CD4-positive, alpha-beta memory T cell (primary cell): ENCODE results near the gene CDH5. TPM values are rescaled to one million over a fixed set of nuclear protein-coding genes. Genes with fewer than 3 reads are reported as not detected.
A peak's percentile ranks its signal among the peaks of the same experiment; 100 is the strongest.

Experiments used
- CTCF ChIA-PET: fragments of 350-600 bp; sonication (Branson Sonifier 250); formaldehyde crosslinking; loops from one replicate; lab custom pipeline; 2021; ENCODE audit warnings: inconsistent platforms; ENCODE audit not compliant: partially characterized antibody; lab: Charles Lee
- POLR2A ChIA-PET: fragments of 350-600 bp; sonication (Branson Sonifier 250); formaldehyde crosslinking; loops from one replicate; lab custom pipeline; 2021; ENCODE audit not compliant: partially characterized antibody; lab: Charles Lee
- DNase-seq, 5 donors: peaks; one replicate each; pipeline versions ENCODE4 v3.0.0 to v3.0.0-alpha.2; 2020 to 2022; ENCODE audit warnings: mixed read lengths in 1 of 5
- H3K27ac ChIP-seq: one replicate; pipeline ENCODE4 v1.7.0; 2013; ENCODE audit warnings: low read depth, low read length
- H3K27me3 ChIP-seq: 2 replicates; pipeline ENCODE4 v1.7.0; 2013; ENCODE audit warnings: mild to moderate bottlenecking, low read length, moderate library complexity; ENCODE audit not compliant: insufficient read depth
- H3K36me3 ChIP-seq: 2 replicates; pipeline ENCODE4 v1.7.0; 2013; ENCODE audit warnings: mild to moderate bottlenecking, low read length, moderate library complexity; ENCODE audit not compliant: insufficient read depth
- H3K4me1 ChIP-seq: 2 replicates; pipeline ENCODE4 v1.7.0; 2013; ENCODE audit warnings: mild to moderate bottlenecking, low read length, moderate library complexity; ENCODE audit not compliant: insufficient read depth
- H3K4me3 ChIP-seq, 2 donors: one replicate each; pipeline ENCODE4 v1.7.0; 2013; ENCODE audit warnings: low read length in 2 of 2, mild to moderate bottlenecking in 1 of 2
- H3K9me3 ChIP-seq, 2 donors: one replicate each; pipeline ENCODE4 v1.7.0; 2013; ENCODE audit warnings: low read length in 2 of 2, control low read depth in 1 of 2; ENCODE audit not compliant: control insufficient read depth in 1 of 2
- H3K27ac Mint-ChIP-seq, 7 donors: one replicate each; pipeline ENCODE4 v1.8.0; 2020 to 2021; ENCODE audit warnings: mixed read lengths in 7 of 7, mild to moderate bottlenecking in 6 of 7, inconsistent platforms in 3 of 7, moderate library complexity in 3 of 7
- H3K27me3 Mint-ChIP-seq, 2 donors: one replicate each; pipeline ENCODE4 v1.8.0; 2020 to 2021; ENCODE audit warnings: mixed read lengths in 2 of 2
- H3K36me3 Mint-ChIP-seq, 2 donors: one replicate each; pipeline ENCODE4 v1.8.0; 2020 to 2021; ENCODE audit warnings: mixed read lengths in 2 of 2, inconsistent platforms in 1 of 2, mild to moderate bottlenecking in 1 of 2
- H3K4me1 Mint-ChIP-seq, 4 donors: one replicate each; pipeline ENCODE4 v1.8.0; 2020 to 2021; ENCODE audit warnings: mixed read lengths in 4 of 4, mild to moderate bottlenecking in 1 of 4
- H3K4me3 Mint-ChIP-seq, 8 donors: one replicate each; pipeline ENCODE4 v1.8.0; 2020 to 2021; ENCODE audit warnings: mixed read lengths in 8 of 8, mild to moderate bottlenecking in 7 of 8, moderate library complexity in 6 of 8, inconsistent platforms in 3 of 8
- H3K9me3 Mint-ChIP-seq, 8 donors: one replicate each; pipeline ENCODE4 v1.8.0; 2020 to 2021; ENCODE audit warnings: mixed read lengths in 8 of 8, mild to moderate bottlenecking in 5 of 8, inconsistent platforms in 3 of 8, moderate library complexity in 1 of 8
- intact Hi-C: fragments of 100-400 bp; cut with micrococcal nuclease; formaldehyde crosslinking; loops from one replicate; pipeline ENCODE4 v1.15.1; 2023
- polyA plus RNA-seq, 2 donors: library from polyadenylated mRNA; unstranded; fragments of 300-500 nt; fragmentation: Illumina TruSeq; gene quantifications; one replicate each; pipeline ENCODE4 v1.2.3, GENCODE V29; 2021
- total RNA-seq, 2 experiments: library from RNA; stranded (reverse); gene quantifications; one replicate each; pipeline ENCODE4 v1.2.3, GENCODE V29; 2021

Gene CDH5
- total and polyA plus RNA-seq, 4 experiments from 2014 or later: not detected

DNA sequence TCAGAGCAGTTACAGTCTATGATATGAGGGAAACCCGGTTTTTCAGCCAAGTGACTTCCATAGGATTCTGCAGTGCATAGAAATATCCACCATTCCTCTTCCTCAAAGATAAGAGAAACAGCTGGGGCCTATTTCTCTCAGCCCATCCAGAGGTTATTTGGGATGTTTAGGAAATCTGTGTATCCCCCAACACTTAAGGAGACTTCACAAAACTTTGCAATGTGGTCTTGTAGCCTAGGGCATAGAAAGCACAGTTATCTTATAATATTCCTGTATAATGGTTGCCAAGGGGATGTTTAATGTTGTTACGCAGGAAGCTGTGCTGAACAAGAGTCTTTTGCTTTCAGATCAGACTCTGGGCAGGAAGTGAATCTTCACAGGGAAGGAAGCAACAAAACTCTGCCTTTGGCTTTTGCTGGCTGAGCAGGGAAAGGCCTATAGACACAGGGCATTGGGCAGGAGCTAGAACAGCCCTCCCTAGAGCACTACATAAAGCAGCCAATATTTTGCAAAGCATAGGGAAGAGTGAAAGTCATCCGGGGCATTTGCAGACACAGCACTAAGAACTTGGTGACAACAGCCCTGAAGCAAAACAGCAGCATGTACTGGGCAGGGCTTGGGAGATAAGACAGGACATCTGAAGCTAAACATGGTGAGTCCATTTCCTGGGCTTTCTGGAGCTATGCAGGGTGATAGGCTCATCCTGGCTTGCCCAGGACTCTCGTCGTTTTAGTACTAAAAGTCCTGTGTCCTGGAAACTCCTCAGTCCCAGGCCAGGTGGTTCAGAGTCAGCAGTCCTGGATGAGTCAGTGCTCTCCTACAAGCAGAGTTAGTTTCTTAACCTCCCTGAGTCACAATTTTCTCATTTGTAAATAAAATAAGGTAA is 41.9 kb downstream of the CDH5 start:
- POLR2A ChIA-PET: interaction anchor here (0.5 to 5.1 kb wide), 13 partner anchors 19 to 472 kb away, joined by 3 to 40 read pairs (median 4); partner anchors contain the start of genes CKLF, CMTM3, DYNC1LI2 and PDP2

GRCh38 chr16:66409156-66409555 is 42.7 kb downstream of the CDH5 start:
- intact Hi-C loops: loop anchor here (2.0 kb wide), 1 partner anchor 144 kb away; the partner anchor contains the start of gene CKLF
- Histone ChIP-seq H3K4me3 (peak overlapping the region in 1 of 2 donors; percentile 46), H3K36me3 (peaks cover 4% of the 10 kb centered on the region), H3K27ac (no peak overlapping the region), H3K27me3 (no peaks in the 10 kb centered on the region), H3K4me1 (peaks cover 32% of the 10 kb centered on the region), H3K9me3 (no peaks in the 10 kb centered on the region)
- peaks cover 0 to 14% (median 4%) of the 10 kb centered on the region in 8 donors for H3K9me3 Mint-ChIP-seq
- peaks cover 17 to 37% (median 28%) of the 10 kb centered on the region in 4 donors for H3K4me1 Mint-ChIP-seq
- CTCF ChIA-PET: interaction anchor here (1.2 to 8.1 kb wide), 8 partner anchors 10 to 459 kb away, joined by 3 to 83 read pairs (median 38); no protein-coding TSS in a partner anchor
- peaks cover 4% of the 10 kb centered on the region in 2 donors for H3K27me3 Mint-ChIP-seq
- peaks cover 20 to 26% of the 10 kb centered on the region in 2 donors for H3K36me3 Mint-ChIP-seq
- POLR2A ChIA-PET: interaction anchor here (0.9 to 5.1 kb wide), 7 partner anchors 60 to 342 kb away, joined by 4 to 40 read pairs (median 8); partner anchors contain the start of genes CKLF, CMTM3 and DYNC1LI2
- H3K27ac Mint-ChIP-seq: peak overlapping the region in 6 of 7 donors; percentile 91 to 98 (median 96)
- no peak for DNase-seq
- peak overlapping the region; percentile 88 to 98 (median 92) for H3K4me3 Mint-ChIP-seq

More for the DNA sequence above, 41.9 kb downstream of the CDH5 start:
- peak overlapping the region; percentile 43 for H3K27ac ChIP-seq
- peak; percentile 44 to 59 (median 56) for DNase-seq
- CTCF ChIA-PET: interaction anchor here (0.8 to 8.1 kb wide), 15 partner anchors 10 to 459 kb away, joined by 3 to 83 read pairs (median 7); partner anchors contain the start of genes CMTM3 and NAE1
- peaks cover 0 to 14% (median 4%) of the 10 kb centered on the region in 8 donors for H3K9me3 Mint-ChIP-seq
- peak overlapping the region; percentile 8 to 46 for H3K4me3 ChIP-seq
- peak overlapping the region; percentile 76 to 98 (median 94) for H3K27ac Mint-ChIP-seq
- peak overlapping the region; percentile 88 to 98 (median 92) for H3K4me3 Mint-ChIP-seq
- intact Hi-C loops: loop anchor here (1.0 to 2.0 kb wide), 2 partner anchors 70 to 144 kb away; partner anchors contain the start of gene CKLF
- no peaks in the 10 kb centered on the region for H3K9me3 ChIP-seq
- H3K4me1 Mint-ChIP-seq: peaks cover 17 to 37% (median 28%) of the 10 kb centered on the region in 4 donors
- peaks cover 20 to 26% of the 10 kb centered on the region in 2 donors for H3K36me3 Mint-ChIP-seq
- H3K36me3 ChIP-seq: peaks cover 4% of the 10 kb centered on the region
- H3K27me3 ChIP-seq: no peaks in the 10 kb centered on the region
- H3K4me1 ChIP-seq: peaks cover 32% of the 10 kb centered on the region
- peaks cover 6% of the 10 kb centered on the region in 2 donors for H3K27me3 Mint-ChIP-seq

DNA sequence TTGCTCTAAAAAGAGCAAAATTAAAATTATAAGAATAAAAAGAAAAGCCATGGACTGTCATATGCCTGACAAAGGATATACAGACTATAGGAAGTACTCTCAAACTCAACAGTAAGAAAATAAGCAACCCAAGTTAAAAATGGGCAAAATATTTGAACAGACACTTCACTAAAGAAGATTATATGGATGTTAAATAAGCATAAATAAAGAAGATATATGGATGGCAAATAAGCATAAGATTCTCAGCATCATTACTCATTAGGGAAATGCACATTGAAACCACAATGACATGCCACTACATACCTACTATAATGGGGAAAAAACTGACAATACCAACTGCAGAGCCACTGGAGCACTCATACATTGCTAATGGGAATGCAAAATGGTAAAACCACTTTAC is 45.7 kb downstream of the CDH5 start:
- Histone ChIP-seq H3K4me1 (peaks cover 28% of the 10 kb centered on the region), H3K4me3 (no peak overlapping the region), H3K36me3 (peaks cover 4% of the 10 kb centered on the region), H3K27ac (no peak overlapping the region), H3K9me3 (no peaks in the 10 kb centered on the region), H3K27me3 (no peaks in the 10 kb centered on the region)
- ChIA-PET POLR2A (no interaction called here), CTCF (interaction anchor here (1.5 kb wide), 1 partner anchor 7 kb away, joined by 6 read pairs; no protein-coding TSS in a partner anchor)
- no peaks in the 10 kb centered on the region for H3K27me3 Mint-ChIP-seq
- peaks cover 16 to 37% (median 24%) of the 10 kb centered on the region in 4 donors for H3K4me1 Mint-ChIP-seq
- no peak overlapping the region for H3K27ac Mint-ChIP-seq
- intact Hi-C loops: no loop called here
- H3K36me3 Mint-ChIP-seq: peaks cover 20 to 23% of the 10 kb centered on the region in 2 donors
- DNase-seq: no peak
- peaks cover 0 to 14% (median 5%) of the 10 kb centered on the region in 8 donors for H3K9me3 Mint-ChIP-seq
- no peak overlapping the region for H3K4me3 Mint-ChIP-seq

GRCh38 chr16:66414891-66415290 is 48.4 kb downstream of the CDH5 start:
- intact Hi-C loops: no loop called here
- Mint-ChIP-seq H3K27ac (no peak overlapping the region), H3K27me3 (peaks cover 0 to 1% of the 10 kb centered on the region in 2 donors), H3K4me1 (peaks cover 6 to 26% (median 16%) of the 10 kb centered on the region in 4 donors), H3K4me3 (no peak overlapping the region), H3K9me3 (peaks cover 0 to 14% (median 5%) of the 10 kb centered on the region in 8 donors), H3K36me3 (peaks cover 13 to 18% of the 10 kb centered on the region in 2 donors)
- no peak overlapping the region for H3K27ac ChIP-seq
- POLR2A ChIA-PET: interaction anchor here (1.1 kb wide), 2 partner anchors 109 to 138 kb away, joined by 3 read pairs; partner anchors contain the start of gene CKLF
- H3K27me3 ChIP-seq: no peaks in the 10 kb centered on the region
- no peaks in the 10 kb centered on the region for H3K9me3 ChIP-seq
- H3K4me1 ChIP-seq: peaks cover 14% of the 10 kb centered on the region
- CTCF ChIA-PET: interaction anchor here (0.8 to 2.1 kb wide), 4 partner anchors 9 to 313 kb away, joined by 3 to 10 read pairs (median 6); no protein-coding TSS in a partner anchor
- peaks cover 4% of the 10 kb centered on the region for H3K36me3 ChIP-seq
- no peak for DNase-seq
- H3K4me3 ChIP-seq: no peak overlapping the region

DNA sequence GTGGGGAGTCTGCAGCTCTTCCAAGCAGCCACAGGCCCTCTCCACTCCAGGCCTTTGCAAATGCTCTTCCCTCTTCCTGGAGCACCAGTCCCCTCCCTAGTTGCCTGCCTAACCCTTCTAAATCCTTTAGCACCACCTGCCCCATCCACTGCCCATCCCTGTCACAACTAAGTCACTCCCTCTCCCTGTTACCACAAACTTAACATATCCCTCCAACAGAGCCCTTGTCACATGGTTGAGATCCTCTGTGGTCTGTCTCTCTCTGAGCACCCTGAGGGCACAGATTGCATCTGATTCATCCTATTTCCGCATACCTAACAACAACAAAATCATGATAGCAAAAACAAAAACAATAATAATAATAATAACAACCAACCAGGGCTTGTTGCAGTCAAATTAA is 49.6 kb downstream of the CDH5 start:
- intact Hi-C loops: no loop called here

DNA sequence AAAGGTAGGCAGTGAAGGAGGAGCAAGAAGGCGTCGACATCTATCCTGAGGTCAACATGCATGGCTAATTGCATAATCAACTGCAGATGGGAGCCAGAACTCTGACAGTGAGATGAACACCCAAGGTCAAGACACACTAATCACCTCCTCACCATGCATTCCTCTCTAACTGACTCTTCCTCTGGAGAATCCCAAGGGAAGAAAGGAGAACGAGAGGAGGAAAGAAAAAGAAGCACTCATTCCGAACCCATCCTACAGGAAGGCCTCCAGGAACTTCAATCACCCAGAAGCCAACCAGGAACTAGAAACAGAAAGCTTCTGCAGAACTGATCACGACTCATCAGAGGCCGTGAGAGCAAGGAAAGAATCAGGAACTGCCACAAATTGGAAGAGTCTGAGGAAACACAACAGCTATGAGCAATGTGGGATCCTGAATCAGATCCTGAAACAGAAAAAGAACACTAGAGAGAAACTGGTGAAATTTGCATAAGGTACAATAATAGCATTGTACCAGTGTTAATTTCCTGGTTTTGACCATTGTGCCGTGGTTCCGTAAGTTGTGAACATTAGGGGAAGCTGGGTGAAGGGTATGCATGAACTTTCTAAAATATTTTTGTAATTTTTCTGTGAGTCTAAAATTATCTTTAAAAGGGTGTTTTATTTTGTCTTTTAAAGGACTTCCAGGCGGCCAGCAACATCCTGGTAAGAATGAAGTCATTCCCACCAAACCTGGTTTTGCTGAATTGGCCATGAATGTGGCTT is 50.6 kb downstream of the CDH5 start:
- intact Hi-C loops: no loop called here

More for the DNA sequence above, 49.6 kb downstream of the CDH5 start:
- POLR2A ChIA-PET: interaction anchor here (1.1 kb wide), 1 partner anchor 108 kb away, joined by 3 read pairs; no protein-coding TSS in a partner anchor
- H3K4me3 Mint-ChIP-seq: peak overlapping the region in 1 of 8 donors; percentile 15
- H3K27ac ChIP-seq: no peak overlapping the region
- no peaks in the 10 kb centered on the region for H3K9me3 ChIP-seq
- H3K4me1 ChIP-seq: peaks cover 11% of the 10 kb centered on the region
- H3K4me3 ChIP-seq: no peak overlapping the region
- H3K27ac Mint-ChIP-seq: peak overlapping the region in 1 of 7 donors; percentile 15
- peaks cover 0 to 1% of the 10 kb centered on the region in 2 donors for H3K27me3 Mint-ChIP-seq
- CTCF ChIA-PET: no interaction called here
- H3K9me3 Mint-ChIP-seq: peaks cover 0 to 12% (median 5%) of the 10 kb centered on the region in 8 donors
- DNase-seq: no peak
- H3K36me3 ChIP-seq: peaks cover 2% of the 10 kb centered on the region
- no peaks in the 10 kb centered on the region for H3K27me3 ChIP-seq
- peaks cover 4 to 7% of the 10 kb centered on the region in 2 donors for H3K36me3 Mint-ChIP-seq
- peaks cover 6 to 19% (median 13%) of the 10 kb centered on the region in 4 donors for H3K4me1 Mint-ChIP-seq

More for the DNA sequence above, 50.6 kb downstream of the CDH5 start:
- no peak overlapping the region for H3K27ac ChIP-seq
- Mint-ChIP-seq H3K9me3 (peaks cover 0 to 7% (median 3%) of the 10 kb centered on the region in 8 donors), H3K36me3 (no peaks in the 10 kb centered on the region), H3K4me3 (no peak overlapping the region), H3K4me1 (peaks cover 6 to 19% (median 13%) of the 10 kb centered on the region in 4 donors), H3K27ac (no peak overlapping the region), H3K27me3 (peaks cover 0 to 1% of the 10 kb centered on the region in 2 donors)
- H3K4me3 ChIP-seq: no peak overlapping the region
- POLR2A ChIA-PET: no interaction called here
- no peaks in the 10 kb centered on the region for H3K9me3 ChIP-seq
- no peaks in the 10 kb centered on the region for H3K36me3 ChIP-seq
- DNase-seq: no peak
- peaks cover 11% of the 10 kb centered on the region for H3K4me1 ChIP-seq
- CTCF ChIA-PET: no interaction called here
- H3K27me3 ChIP-seq: no peaks in the 10 kb centered on the region
